H1 (cell line): ENCODE results near the gene UVRAG. TPM values are rescaled to one million over a fixed set of nuclear protein-coding genes. Genes with fewer than 3 reads are reported as not detected.

Experiments used
- ASH2L ChIP-seq: fragments of 200-600, 300-600 bp; sonication (generic); IDR thresholded peaks from one replicate; pipeline ENCODE4 v1.7.1; 2017; ENCODE audit warnings: low read length
- GTF2F1 ChIP-seq: IDR thresholded peaks from 2 replicates; pipeline ENCODE4 v1.6.1; 2012; ENCODE audit warnings: low read depth, low read length, improper control_type of control experiment, borderline replicate concordance
- JUND ChIP-seq: IDR thresholded peaks from 2 replicates; pipeline ENCODE4 v1.6.1; 2011; ENCODE audit warnings: mild to moderate bottlenecking, improper control_type of control experiment, low read length
- SP2 ChIP-seq: IDR thresholded peaks from 2 replicates; pipeline ENCODE4 v1.6.1; 2012; ENCODE audit warnings: mild to moderate bottlenecking, low read length, inconsistent platforms
- polyA plus RNA-seq, 7 experiments: library from polyadenylated mRNA; depleted of rRNA in 3 of 7; stranded (reverse) in 5 of 7; unstranded in 2 of 7; fragments of >200 nt in 5 of 7; fragments of 200-250 nt in 2 of 7; gene quantifications; 1 replicate in 5 of 7; 2 replicates in 1 of 7; 4 replicates in 1 of 7; pipeline versions ENCODE4 v1.2.1 to v1.2.3, GENCODE V29; 2011 to 2013; ENCODE audit warnings: missing spikeins in 2 of 7, mixed read lengths in 2 of 7
- total RNA-seq: library from RNA; stranded (reverse); fragmentation: NEBNext Ultra II Directional; extraction: Animal tissue kit (Norgen Biotek cat#: 25700); gene quantifications from 2 replicates; pipeline ENCODE4 v1.2.1, GENCODE V29; 2021
- TF ChIP-seq, protein P1 (sequence below): fragments of 300-600 bp; sonication (generic); IDR thresholded peaks from 2 replicates; pipeline ENCODE4 v1.7.1; 2012; ENCODE audit warnings: low read length, moderate library complexity, mild to moderate bottlenecking, inconsistent platforms; ENCODE audit not compliant: insufficient replicate concordance

Gene UVRAG
- total and polyA plus RNA-seq, 2 of the 8 experiments (the other 6 are each of a cell fraction or from before 2014, with no cell fraction given) = 5.5 to 14.7 TPM

DNA sequence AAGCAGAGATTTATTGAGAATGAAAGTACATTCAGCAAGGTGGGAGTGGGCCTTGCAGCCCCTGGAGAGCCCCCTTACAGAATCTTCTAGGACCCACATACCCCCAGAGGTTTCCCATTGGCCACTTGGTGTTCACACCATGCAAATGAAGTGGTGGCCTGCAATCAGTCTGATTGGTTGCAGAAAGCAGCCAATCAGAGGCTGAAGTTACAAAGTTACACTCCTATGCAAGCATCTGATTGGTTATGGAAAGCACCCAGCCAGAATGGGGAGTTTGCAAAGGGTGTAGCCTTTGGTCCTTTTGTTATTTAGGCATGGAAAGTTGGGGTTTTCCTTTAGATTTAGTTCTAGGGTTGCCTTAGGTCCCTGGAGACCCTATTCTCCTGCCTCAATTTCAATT, 34.9 kb downstream of the UVRAG start (continued):
- TF ChIP-seq, protein P1, sequence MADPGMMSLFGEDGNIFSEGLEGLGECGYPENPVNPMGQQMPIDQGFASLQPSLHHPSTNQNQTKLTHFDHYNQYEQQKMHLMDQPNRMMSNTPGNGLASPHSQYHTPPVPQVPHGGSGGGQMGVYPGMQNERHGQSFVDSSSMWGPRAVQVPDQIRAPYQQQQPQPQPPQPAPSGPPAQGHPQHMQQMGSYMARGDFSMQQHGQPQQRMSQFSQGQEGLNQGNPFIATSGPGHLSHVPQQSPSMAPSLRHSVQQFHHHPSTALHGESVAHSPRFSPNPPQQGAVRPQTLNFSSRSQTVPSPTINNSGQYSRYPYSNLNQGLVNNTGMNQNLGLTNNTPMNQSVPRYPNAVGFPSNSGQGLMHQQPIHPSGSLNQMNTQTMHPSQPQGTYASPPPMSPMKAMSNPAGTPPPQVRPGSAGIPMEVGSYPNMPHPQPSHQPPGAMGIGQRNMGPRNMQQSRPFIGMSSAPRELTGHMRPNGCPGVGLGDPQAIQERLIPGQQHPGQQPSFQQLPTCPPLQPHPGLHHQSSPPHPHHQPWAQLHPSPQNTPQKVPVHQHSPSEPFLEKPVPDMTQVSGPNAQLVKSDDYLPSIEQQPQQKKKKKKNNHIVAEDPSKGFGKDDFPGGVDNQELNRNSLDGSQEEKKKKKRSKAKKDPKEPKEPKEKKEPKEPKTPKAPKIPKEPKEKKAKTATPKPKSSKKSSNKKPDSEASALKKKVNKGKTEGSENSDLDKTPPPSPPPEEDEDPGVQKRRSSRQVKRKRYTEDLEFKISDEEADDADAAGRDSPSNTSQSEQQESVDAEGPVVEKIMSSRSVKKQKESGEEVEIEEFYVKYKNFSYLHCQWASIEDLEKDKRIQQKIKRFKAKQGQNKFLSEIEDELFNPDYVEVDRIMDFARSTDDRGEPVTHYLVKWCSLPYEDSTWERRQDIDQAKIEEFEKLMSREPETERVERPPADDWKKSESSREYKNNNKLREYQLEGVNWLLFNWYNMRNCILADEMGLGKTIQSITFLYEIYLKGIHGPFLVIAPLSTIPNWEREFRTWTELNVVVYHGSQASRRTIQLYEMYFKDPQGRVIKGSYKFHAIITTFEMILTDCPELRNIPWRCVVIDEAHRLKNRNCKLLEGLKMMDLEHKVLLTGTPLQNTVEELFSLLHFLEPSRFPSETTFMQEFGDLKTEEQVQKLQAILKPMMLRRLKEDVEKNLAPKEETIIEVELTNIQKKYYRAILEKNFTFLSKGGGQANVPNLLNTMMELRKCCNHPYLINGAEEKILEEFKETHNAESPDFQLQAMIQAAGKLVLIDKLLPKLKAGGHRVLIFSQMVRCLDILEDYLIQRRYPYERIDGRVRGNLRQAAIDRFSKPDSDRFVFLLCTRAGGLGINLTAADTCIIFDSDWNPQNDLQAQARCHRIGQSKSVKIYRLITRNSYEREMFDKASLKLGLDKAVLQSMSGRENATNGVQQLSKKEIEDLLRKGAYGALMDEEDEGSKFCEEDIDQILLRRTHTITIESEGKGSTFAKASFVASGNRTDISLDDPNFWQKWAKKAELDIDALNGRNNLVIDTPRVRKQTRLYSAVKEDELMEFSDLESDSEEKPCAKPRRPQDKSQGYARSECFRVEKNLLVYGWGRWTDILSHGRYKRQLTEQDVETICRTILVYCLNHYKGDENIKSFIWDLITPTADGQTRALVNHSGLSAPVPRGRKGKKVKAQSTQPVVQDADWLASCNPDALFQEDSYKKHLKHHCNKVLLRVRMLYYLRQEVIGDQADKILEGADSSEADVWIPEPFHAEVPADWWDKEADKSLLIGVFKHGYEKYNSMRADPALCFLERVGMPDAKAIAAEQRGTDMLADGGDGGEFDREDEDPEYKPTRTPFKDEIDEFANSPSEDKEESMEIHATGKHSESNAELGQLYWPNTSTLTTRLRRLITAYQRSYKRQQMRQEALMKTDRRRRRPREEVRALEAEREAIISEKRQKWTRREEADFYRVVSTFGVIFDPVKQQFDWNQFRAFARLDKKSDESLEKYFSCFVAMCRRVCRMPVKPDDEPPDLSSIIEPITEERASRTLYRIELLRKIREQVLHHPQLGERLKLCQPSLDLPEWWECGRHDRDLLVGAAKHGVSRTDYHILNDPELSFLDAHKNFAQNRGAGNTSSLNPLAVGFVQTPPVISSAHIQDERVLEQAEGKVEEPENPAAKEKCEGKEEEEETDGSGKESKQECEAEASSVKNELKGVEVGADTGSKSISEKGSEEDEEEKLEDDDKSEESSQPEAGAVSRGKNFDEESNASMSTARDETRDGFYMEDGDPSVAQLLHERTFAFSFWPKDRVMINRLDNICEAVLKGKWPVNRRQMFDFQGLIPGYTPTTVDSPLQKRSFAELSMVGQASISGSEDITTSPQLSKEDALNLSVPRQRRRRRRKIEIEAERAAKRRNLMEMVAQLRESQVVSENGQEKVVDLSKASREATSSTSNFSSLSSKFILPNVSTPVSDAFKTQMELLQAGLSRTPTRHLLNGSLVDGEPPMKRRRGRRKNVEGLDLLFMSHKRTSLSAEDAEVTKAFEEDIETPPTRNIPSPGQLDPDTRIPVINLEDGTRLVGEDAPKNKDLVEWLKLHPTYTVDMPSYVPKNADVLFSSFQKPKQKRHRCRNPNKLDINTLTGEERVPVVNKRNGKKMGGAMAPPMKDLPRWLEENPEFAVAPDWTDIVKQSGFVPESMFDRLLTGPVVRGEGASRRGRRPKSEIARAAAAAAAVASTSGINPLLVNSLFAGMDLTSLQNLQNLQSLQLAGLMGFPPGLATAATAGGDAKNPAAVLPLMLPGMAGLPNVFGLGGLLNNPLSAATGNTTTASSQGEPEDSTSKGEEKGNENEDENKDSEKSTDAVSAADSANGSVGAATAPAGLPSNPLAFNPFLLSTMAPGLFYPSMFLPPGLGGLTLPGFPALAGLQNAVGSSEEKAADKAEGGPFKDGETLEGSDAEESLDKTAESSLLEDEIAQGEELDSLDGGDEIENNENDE = no peak
- no peak for TF ChIP-seq GTF2F1
- no peak for TF ChIP-seq JUND
- TF ChIP-seq ASH2L = no peak
- TF ChIP-seq SP2 = no peak
